ENCODE data around the gene NELFE. TPM values are rescaled to one million over a fixed set of nuclear protein-coding genes. Genes with fewer than 3 reads are reported as not detected.

Gene NELFE
- total and polyA plus RNA-seq, 12 donors: 36.5 to 70.4 (median 45.7) TPM

DNA sequence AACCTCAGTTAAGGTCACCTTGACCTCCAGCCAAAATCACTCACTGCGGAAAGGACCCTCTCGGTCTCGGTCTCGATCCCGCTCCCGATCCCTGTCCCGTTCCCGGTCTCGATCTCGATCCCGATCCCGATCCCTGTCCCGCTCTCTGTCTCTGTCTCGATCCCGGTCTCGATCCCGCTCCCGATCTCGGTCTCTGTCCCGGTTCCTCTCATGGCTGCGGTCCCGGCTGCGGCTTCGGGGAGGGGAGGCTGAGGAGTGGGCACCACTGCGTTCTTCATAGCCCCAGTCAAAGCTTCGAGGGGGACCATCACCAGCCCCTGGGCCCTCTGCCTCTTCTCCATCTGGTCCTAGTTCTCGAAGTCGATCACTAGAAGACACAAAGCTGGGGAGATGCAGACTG is 4.3 kb downstream of the NELFE start:
- Histone ChIP-seq H3K27me3 (no peaks in the 10 kb centered on the region), H3K9me3 (no peaks in the 10 kb centered on the region), H3K4me3 (no peak overlapping the region), H3K36me3 (peaks cover 0 to 72% (median 42%) of the 10 kb centered on the region in 9 donors), H3K27ac (no peak overlapping the region), H3K4me1 (peaks cover 6 to 18% (median 16%) of the 10 kb centered on the region in 9 donors)
- intact Hi-C loops (cut with DNase I): loop anchor here in 8 of 10 donors (5.0 to 10.0 kb wide), 6 partner anchors 50 to 410 kb away; partner anchors contain the start of genes ZBTB12 (in 5 of the 8), LY6G5C (in 4 of the 8), ATP6V1G2 (in 3 of the 8) and DDX39B (in 3 of the 8)
- TF ChIP-seq, protein P1, sequence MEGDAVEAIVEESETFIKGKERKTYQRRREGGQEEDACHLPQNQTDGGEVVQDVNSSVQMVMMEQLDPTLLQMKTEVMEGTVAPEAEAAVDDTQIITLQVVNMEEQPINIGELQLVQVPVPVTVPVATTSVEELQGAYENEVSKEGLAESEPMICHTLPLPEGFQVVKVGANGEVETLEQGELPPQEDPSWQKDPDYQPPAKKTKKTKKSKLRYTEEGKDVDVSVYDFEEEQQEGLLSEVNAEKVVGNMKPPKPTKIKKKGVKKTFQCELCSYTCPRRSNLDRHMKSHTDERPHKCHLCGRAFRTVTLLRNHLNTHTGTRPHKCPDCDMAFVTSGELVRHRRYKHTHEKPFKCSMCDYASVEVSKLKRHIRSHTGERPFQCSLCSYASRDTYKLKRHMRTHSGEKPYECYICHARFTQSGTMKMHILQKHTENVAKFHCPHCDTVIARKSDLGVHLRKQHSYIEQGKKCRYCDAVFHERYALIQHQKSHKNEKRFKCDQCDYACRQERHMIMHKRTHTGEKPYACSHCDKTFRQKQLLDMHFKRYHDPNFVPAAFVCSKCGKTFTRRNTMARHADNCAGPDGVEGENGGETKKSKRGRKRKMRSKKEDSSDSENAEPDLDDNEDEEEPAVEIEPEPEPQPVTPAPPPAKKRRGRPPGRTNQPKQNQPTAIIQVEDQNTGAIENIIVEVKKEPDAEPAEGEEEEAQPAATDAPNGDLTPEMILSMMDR (IDR thresholded peaks at IDR 0.05): no peak
- DNase-seq (no peak), ATAC-seq (no peak)
- 96 to 97% methylated on average over 28 of the region's 28 CpGs for WGBS, 2 donors

DNA sequence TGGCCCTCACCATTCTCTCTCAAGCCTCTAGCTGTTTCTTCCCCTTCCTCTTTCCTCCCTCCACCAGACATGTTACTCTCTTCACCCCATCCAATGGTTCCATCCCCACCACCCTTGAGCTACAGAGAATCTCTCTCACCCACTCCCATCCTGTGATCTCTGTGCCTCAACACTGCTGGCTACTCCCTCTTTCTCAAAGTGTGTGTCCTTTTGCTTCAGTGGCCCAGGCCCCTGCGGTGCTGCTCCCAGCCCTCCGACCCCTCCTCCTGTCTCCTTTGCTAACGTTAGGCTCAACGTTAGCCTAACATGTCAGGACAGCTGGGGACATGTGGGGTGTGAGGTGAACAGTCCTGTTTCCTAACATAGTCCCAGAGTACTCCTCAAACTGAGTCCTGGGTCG is 5.9 kb downstream of the NELFE start:
- WGBS, 2 donors: 69 to 78% methylated on average over 5 of the region's 5 CpGs
- no peaks in the 10 kb centered on the region for H3K27me3 ChIP-seq
- no peak for DNase-seq
- peaks cover 2 to 8% (median 5%) of the 10 kb centered on the region in 9 donors for H3K4me1 ChIP-seq
- H3K27ac ChIP-seq: peak overlapping the region in 2 of 10 donors; percentile 11 to 31
- intact Hi-C loops (cut with DNase I): loop anchor here in 8 of 10 donors (5.0 to 10.0 kb wide), 6 partner anchors 48 to 408 kb away; partner anchors contain the start of genes ZBTB12 (in 5 of the 8), LY6G5C (in 4 of the 8), ATP6V1G2 (in 3 of the 8) and DDX39B (in 3 of the 8)
- H3K9me3 ChIP-seq: no peaks in the 10 kb centered on the region
- H3K4me3 ChIP-seq: no peak overlapping the region
- peaks cover 0 to 72% (median 42%) of the 10 kb centered on the region in 9 donors for H3K36me3 ChIP-seq
- TF ChIP-seq, protein P1 (IDR thresholded peaks at IDR 0.05): no peak
- ATAC-seq: no peak

DNA sequence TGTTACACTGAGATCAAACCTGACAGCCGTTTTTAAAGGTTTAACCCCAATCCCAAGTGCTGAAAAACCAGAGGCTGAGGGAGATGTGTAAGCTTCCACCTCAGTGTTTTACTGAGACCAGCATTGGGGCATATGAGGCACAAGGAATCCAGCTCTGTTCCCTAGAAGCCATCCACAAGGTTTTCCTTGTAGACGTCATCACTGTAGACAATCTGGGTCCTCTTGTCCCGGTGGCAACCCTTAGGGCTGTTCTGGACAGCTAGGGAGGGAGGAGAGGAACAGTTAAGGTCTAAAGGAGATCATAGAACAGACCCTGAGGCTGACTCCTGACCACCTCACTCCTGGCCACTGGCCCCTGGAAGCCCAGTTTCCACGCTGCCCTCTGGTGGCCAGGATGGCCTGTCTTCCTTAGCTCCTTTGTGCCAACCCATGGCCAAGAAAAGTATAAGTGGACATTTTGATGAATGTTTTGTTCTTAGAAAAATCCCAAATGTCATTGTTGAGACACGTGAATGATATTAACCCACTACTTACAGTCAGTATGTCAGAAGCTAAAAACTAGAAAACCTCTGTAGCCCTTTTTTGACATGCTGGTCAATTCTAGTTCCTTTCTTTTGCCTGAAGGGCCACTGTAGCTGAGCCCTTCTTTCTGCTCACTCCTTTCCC is 6.5 kb downstream of the NELFE start:
- H3K4me1 ChIP-seq: peaks cover 0 to 2% (median 0%) of the 10 kb centered on the region in 9 donors
- peak in 7 of 8 donors; percentile 23 to 72 (median 68) for ATAC-seq
- intact Hi-C loops (cut with DNase I): loop anchor here in 8 of 10 donors (5.0 to 10.0 kb wide), 6 partner anchors 47 to 407 kb away; partner anchors contain the start of genes ZBTB12 (in 5 of the 8), LY6G5C (in 4 of the 8), ATP6V1G2 (in 3 of the 8) and DDX39B (in 3 of the 8)
- H3K27ac ChIP-seq: peak overlapping the region in 1 of 10 donors; percentile 11
- peaks cover 0 to 72% (median 42%) of the 10 kb centered on the region in 9 donors for H3K36me3 ChIP-seq
- H3K9me3 ChIP-seq: no peaks in the 10 kb centered on the region
- H3K4me3 ChIP-seq: no peak overlapping the region
- DNase-seq: peak in 1 of 2 donors; percentile 62
- TF ChIP-seq, protein P1 (IDR thresholded peaks at IDR 0.05): peak; percentile 46 to 86 (median 70)
- WGBS, 2 donors: 53 to 66% methylated on average over 5 of the region's 5 CpGs
- no peaks in the 10 kb centered on the region for H3K27me3 ChIP-seq

DNA sequence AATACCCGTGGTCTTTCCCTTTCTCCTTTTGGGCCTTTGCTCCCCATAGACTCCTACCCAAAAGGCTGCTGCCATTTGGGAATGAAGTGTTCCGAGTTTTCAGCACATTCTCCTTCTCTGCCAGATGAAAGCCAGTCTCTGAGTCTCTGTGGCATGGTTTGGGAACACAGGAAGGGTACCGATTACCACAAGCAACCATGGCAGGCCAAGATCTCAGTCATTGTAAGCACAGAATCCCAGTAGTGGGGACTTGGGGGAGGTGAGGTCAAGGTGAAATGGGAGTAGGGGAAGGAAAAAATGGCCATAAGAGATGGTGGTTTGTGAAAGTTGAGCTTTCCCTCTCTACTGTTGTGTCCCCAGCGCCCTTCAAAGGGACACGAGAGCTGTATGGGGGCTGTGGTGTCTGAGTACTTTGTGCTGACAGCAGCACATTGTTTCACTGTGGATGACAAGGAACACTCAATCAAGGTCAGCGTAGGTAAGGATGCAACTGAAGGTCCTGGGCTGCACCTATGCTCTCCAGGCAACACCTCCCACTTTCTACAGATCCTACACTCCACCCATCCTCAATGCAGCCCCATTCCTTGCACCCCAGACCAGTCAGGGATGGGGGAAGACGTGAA is 8.7 kb downstream of the NELFE start:
- H3K4me1 ChIP-seq: peaks cover 0 to 15% (median 4%) of the 10 kb centered on the region in 9 donors
- no peaks in the 10 kb centered on the region for H3K27me3 ChIP-seq
- TF ChIP-seq, protein P1 (IDR thresholded peaks at IDR 0.05): no peak
- intact Hi-C loops (cut with DNase I): loop anchor here in 9 of 10 donors (5.0 to 10.0 kb wide), 8 partner anchors 45 to 405 kb away; partner anchors contain the start of genes LY6G5C (in 5 of the 9), ZBTB12 (in 5 of the 9), ATP6V1G2 (in 3 of the 9) and DDX39B (in 3 of the 9)
- no peak for DNase-seq
- H3K27ac ChIP-seq: no peak overlapping the region
- H3K4me3 ChIP-seq: no peak overlapping the region
- no peak for ATAC-seq
- H3K9me3 ChIP-seq: no peaks in the 10 kb centered on the region
- peaks cover 0 to 50% (median 28%) of the 10 kb centered on the region in 9 donors for H3K36me3 ChIP-seq
- WGBS, 2 donors: 71 to 85% methylated on average over 7 of the region's 7 CpGs
